Esophagus squamous epithelium (tissue), 5 donors: ENCODE measurements around the gene MAMSTR. TPM values are rescaled to one million over a fixed set of nuclear protein-coding genes. Genes with fewer than 3 reads are reported as not detected.

Experiments
- DNase-seq: peaks from one replicate; lab custom pipeline; 2025; lab: John Stamatoyannopoulos, UW
- H3K27ac ChIP-seq, 4 donors: fragments of 200-600 bp; sonication (generic); one replicate each; pipeline ENCODE4 v1.5.1; 2016 to 2019; ENCODE audit warnings: mild to moderate bottlenecking in 1 of 4
- H3K27me3 ChIP-seq, 4 donors: fragments of 200-600 bp; sonication (generic); 1 replicate in 3 of 4; 2 replicates in 1 of 4; pipeline versions ENCODE4 v1.5.1 to v1.6.0; 2017 to 2021; ENCODE audit warnings: antibody characterized with exemption in 1 of 4
- H3K36me3 ChIP-seq, 3 donors: fragments of 200-600 bp; sonication (generic); one replicate each; pipeline ENCODE4 v1.5.1; 2016 to 2019
- H3K4me1 ChIP-seq, 3 donors: fragments of 200-600 bp; sonication (generic); one replicate each; pipeline ENCODE4 v1.5.1; 2017 to 2019
- H3K4me3 ChIP-seq, 4 donors: fragments of 200-600 bp; sonication (generic); 1 replicate in 3 of 4; 2 replicates in 1 of 4; pipeline ENCODE4 v1.5.1; 2016 to 2019; ENCODE audit warnings: mild to moderate bottlenecking in 2 of 4, moderate library complexity in 1 of 4
- H3K9me3 ChIP-seq, 3 donors: fragments of 200-600 bp; sonication (generic); one replicate each; pipeline ENCODE4 v1.5.1; 2016 to 2019
- POLR2A ChIP-seq, 4 donors: fragments of 450-650 bp; IDR thresholded peaks; one replicate each; pipeline ENCODE4 v1.6.1; 2017; ENCODE audit warnings: antibody characterized with exemption in 4 of 4, mild to moderate bottlenecking in 4 of 4, moderate library complexity in 3 of 4
- WGBS, 2 donors: methylation state at CpG; one replicate each; pipeline ENCODE4 v1.1.5; 2018; 5-methylcytosine and 5-hydroxymethylcytosine counted together
- intact Hi-C: fragments of 100-400 bp; cut with DNase I; formaldehyde crosslinking; loops from one replicate; pipeline ENCODE4 v1.15.0; 2022
- total RNA-seq, 4 donors: library from RNA; depleted of rRNA; stranded (reverse); fragments of >200 nt; gene quantifications; one replicate each; pipeline ENCODE4 v1.1.0, GENCODE V29; 2016
- TF ChIP-seq, protein P1 (sequence below), 6 experiments: fragments of 450-650 bp in 4 of 6; fragments of 200-600 bp in 2 of 6; sonication (generic) in 2 of 6; IDR thresholded peaks; one replicate each; pipeline ENCODE4 v1.5.1; 2016 to 2019; ENCODE audit warnings: antibody characterized with exemption in 6 of 6, mild to moderate bottlenecking in 4 of 6, moderate library complexity in 4 of 6
- donor health status: DM: yes; HTN: yes; CAD: no.

MAMSTR gene
- total RNA-seq, 4 donors from 2014 or later, result 0.57 to 2.0 TPM; not detected in 2

DNA sequence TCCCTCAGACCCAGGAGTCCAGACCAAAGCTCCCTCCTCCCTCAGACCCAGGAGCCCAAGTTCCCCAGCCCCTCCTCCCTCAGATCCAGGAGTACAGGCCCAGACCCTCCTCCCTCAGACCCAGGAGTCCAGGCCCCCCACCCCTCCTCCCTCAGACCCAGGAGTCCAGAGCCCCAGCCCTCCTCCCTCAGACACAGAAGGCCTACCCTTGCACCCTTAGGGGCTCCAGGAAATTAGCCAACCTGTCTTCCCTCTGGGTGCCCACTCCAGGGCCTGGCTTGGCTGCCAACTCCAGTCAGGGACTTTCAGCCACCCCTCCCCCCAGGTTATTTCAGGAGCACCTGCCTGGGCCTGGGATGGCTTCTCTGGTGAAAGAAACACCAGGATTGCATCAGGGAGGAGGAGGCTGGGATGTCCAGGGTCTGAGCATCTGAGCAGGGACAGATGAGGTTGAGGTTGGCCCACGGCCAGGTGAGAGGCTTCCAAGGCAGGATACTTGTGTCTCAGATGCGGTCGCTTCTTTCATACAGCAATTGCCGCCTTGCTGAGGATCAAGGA, 35.6 kb upstream of the MAMSTR start, which contains the start of gene FGF21:
TSS of gene FGF21 (plus strand) at position 441 of the 558 bp plus-strand sequence. CDS start 713 bp downstream, outside the sequence.
- Histone ChIP-seq H3K27me3 (peaks cover 0 to 39% (median 0%) of the 10 kb centered on the region in 4 donors), H3K9me3 (no peaks in the 10 kb centered on the region), H3K27ac (no peak within 1 kb of the TSS), H3K4me3 (no peak within 1 kb of the TSS), H3K4me1 (peaks cover 12 to 33% (median 19%) of the 10 kb centered on the region in 3 donors), H3K36me3 (peaks cover 0 to 9% (median 0%) of the 10 kb centered on the region in 3 donors)
- TF ChIP-seq, protein P1, sequence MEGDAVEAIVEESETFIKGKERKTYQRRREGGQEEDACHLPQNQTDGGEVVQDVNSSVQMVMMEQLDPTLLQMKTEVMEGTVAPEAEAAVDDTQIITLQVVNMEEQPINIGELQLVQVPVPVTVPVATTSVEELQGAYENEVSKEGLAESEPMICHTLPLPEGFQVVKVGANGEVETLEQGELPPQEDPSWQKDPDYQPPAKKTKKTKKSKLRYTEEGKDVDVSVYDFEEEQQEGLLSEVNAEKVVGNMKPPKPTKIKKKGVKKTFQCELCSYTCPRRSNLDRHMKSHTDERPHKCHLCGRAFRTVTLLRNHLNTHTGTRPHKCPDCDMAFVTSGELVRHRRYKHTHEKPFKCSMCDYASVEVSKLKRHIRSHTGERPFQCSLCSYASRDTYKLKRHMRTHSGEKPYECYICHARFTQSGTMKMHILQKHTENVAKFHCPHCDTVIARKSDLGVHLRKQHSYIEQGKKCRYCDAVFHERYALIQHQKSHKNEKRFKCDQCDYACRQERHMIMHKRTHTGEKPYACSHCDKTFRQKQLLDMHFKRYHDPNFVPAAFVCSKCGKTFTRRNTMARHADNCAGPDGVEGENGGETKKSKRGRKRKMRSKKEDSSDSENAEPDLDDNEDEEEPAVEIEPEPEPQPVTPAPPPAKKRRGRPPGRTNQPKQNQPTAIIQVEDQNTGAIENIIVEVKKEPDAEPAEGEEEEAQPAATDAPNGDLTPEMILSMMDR (IDR thresholded peaks at IDR 0.05), result no peak
- TF ChIP-seq POLR2A (IDR thresholded peaks at IDR 0.05), result no peak
- no peak for DNase-seq
- WGBS, 2 donors, result 80 to 92% methylated on average over 2 to 4 of the region's 4 CpGs
- intact Hi-C loops, result no loop called here

DNA sequence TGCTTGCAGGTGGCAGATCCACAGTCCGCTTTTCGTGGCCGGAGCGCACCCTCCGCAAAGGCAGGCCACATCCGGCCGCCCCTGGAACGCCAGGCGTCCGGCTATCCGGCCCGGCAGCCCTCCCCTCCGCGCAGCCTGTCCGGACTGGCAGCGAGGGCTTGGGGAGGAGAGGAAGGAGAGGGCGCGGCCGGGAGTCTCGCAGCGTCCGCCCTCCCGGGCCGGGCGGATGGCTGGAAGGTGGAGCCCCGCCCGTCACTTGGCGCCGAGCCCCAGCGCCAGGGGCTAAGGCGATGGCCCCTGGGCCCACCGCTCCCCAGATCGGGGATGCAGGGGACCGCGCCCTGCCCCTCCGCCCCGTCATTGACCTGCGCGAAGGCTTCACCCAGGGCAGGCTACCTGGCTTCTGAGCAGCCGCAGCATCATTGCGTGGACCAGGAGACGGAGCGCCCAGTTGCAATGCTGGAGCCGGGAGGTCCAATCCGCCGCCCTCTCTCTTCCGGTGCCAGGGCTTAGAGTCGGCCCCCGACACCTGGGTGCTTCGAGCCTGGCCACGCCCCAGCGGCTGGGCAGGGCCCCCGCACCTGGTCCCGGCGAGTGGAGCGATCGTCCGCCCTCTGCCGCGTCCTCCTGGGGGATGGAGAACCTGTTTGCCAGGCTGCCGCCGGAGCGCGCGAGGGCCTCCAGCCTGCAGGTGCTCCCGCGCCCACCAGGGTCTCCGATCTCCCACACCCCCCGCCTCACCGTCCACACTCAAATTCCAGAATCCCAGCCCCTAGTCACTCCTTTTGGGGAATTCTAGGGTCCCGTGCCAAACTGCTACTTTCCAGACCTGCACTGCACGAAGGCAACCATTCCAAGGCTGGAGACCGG, 33.2 kb upstream of the MAMSTR start, which contains the start of gene FUT1:
TSS of gene FUT1 (minus strand) at position 146 of the 870 bp plus-strand sequence. CDS start 1,360 bp downstream, outside the sequence.
- TF ChIP-seq POLR2A (IDR thresholded peaks at IDR 0.05), result peak in 3 of 4 donors; percentile 22 to 67 (median 54)
- TF ChIP-seq, protein P1 (IDR thresholded peaks at IDR 0.05), result peak in 3 of 6 experiments; percentile 21 to 58 (median 26)
- DNase-seq, result no peak

DNA sequence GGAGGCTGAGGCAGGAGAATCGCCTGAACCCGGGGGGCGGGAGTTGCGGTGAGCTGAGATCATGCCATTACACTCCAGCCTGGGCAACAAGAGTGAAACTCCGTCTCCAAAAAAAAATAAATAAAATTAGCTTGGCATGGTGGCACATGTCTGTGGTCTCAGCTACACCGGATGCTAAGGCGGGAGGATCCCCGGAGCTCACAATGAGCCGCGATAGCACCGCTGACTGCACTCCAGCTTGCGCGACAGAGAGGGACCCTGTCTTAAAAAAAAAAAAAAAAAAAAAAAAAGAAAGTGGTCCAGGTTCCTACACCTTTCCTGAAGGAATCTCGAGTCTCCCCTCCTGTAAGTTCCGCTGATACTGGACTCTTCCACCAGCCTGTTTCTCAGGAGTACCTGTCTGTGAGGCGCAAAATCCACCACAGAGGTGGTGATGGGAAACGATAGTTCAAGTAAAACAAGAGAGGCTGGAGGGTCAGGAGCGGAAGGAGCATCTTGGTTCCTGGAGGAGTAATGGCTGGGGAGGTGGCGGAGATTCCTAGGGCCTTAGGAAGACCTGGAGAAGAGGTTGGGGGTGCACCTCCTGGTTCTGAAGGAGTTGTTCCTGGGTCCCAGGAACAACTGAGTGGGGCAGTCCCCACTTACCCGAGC, 32.4 kb upstream of the MAMSTR start:
- peaks cover 0 to 38% (median 0%) of the 10 kb centered on the region in 3 donors for H3K36me3 ChIP-seq
- H3K9me3 ChIP-seq, result no peaks in the 10 kb centered on the region
- peaks cover 12 to 34% (median 19%) of the 10 kb centered on the region in 3 donors for H3K4me1 ChIP-seq
- peak overlapping the region; percentile 42 to 74 (median 60) for H3K4me3 ChIP-seq
- intact Hi-C loops, result no loop called here
- H3K27ac ChIP-seq, result peak overlapping the region; percentile 63 to 86 (median 77)
- TF ChIP-seq POLR2A (IDR thresholded peaks at IDR 0.05), result no peak
- TF ChIP-seq, protein P1 (IDR thresholded peaks at IDR 0.05), result no peak
- WGBS, 2 donors, result 18 to 20% methylated on average over 17 to 18 of the region's 20 CpGs
- no peak for DNase-seq
- peaks cover 0 to 44% (median 0%) of the 10 kb centered on the region in 4 donors for H3K27me3 ChIP-seq

More for the DNA sequence above, 33.2 kb upstream of the MAMSTR start, which contains the start of gene FUT1:
- H3K27me3 ChIP-seq, result peaks cover 0 to 44% (median 0%) of the 10 kb centered on the region in 4 donors
- H3K36me3 ChIP-seq, result peaks cover 0 to 31% (median 0%) of the 10 kb centered on the region in 3 donors
- WGBS, 2 donors, result 9 to 20% methylated on average over 2 to 12 of the region's 73 CpGs
- intact Hi-C loops, result no loop called here
- H3K9me3 ChIP-seq, result no peaks in the 10 kb centered on the region
- peaks cover 12 to 29% (median 19%) of the 10 kb centered on the region in 3 donors for H3K4me1 ChIP-seq
- H3K4me3 ChIP-seq, result peak within 1 kb of the TSS; percentile 42 to 74 (median 60)
- H3K27ac ChIP-seq, result peak within 1 kb of the TSS; percentile 63 to 86 (median 77)

DNA sequence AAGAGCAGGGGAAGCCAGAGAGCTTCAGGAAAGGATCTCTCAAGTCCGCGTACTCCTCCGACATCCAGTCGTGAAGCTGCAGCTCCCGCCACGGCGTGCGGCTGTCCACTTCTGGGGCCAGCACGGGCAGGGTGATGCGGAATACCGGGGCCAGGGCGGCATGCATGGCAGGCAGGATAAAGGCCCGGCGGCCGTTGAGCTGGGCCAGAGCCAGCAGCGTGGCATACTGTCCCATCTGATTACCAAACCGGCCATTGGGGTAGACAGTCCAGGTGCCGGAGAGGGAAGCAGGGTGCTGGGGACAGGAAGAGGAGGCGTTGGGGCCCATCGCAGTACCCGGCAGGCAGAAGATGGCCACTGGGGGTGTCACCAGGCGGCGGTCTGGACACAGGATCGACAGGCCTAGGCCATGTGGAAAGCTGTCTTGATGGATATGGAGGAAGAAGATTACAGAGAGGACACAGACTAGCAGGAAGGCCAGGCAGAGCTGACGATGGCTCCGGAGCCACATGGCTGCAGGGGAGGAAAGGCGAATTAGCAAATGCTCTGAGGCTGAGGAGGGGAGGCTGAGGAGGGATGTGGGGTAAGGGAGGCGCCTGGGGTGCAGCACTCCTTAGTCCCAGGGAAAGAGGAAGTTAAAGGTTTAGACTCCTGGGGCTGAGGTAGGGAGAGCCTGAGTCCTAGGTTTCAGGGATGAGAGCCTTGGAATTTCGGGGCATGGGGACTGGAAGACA, 31.4 kb upstream of the MAMSTR start:
- Histone ChIP-seq H3K27ac (peak overlapping the region in 1 of 4 donors; percentile 86), H3K4me1 (peaks cover 12 to 43% (median 19%) of the 10 kb centered on the region in 3 donors), H3K4me3 (peak overlapping the region in 2 of 4 donors; percentile 63 to 74), H3K9me3 (no peaks in the 10 kb centered on the region), H3K27me3 (peaks cover 0 to 46% (median 0%) of the 10 kb centered on the region in 4 donors), H3K36me3 (peaks cover 0 to 45% (median 0%) of the 10 kb centered on the region in 3 donors)
- no peak for DNase-seq
- 83 to 86% methylated on average over 14 to 16 of the region's 29 CpGs for WGBS, 2 donors
- no peak for TF ChIP-seq POLR2A (IDR thresholded peaks at IDR 0.05)
- TF ChIP-seq, protein P1 (IDR thresholded peaks at IDR 0.05), result no peak
- intact Hi-C loops, result no loop called here
